HG02759 (cell line): ENCODE data around the gene CCDC190.
"Not testable (repeated sequence)": the region's sequence is repeated elsewhere in the genome, so short reads cannot be mapped to it uniquely, and the experiment has no call there.

Experiments used
- ATAC-seq: cut with Tn5 transposase; IDR thresholded peaks from one replicate; pipeline ENCODE4 v1.9.1; 2021; ENCODE audit warnings: mild to moderate bottlenecking, moderate library complexity; ENCODE audit not compliant: unreplicated experiment

The CCDC190 gene

GRCh38 chr1:162861101-162861500, at the start of gene CCDC190:
Gene CCDC190, minus strand, starts transcription at chr1:162861175. Its CDS starts 1,529 bp downstream, at chr1:162859646.
- ATAC-seq: no peak

GRCh38 chr1:162910161-162910560, 49.2 kb upstream of the CCDC190 start:
- no peak for ATAC-seq

GRCh38 chr1:162908780-162909179, 47.8 kb upstream of the CCDC190 start:
- no peak for ATAC-seq

- ATAC-seq: no peak
These were observed 47.3 kb upstream of the CCDC190 start for GRCh38 chr1:162908236-162908635.

GRCh38 chr1:162906485-162906884, 45.5 kb upstream of the CCDC190 start:
- no peak for ATAC-seq

- ATAC-seq: no peak
These were observed 44.5 kb upstream of the CCDC190 start for GRCh38 chr1:162905174-162906158.

GRCh38 chr1:162904579-162904978, 43.6 kb upstream of the CCDC190 start:
- ATAC-seq: no peak

GRCh38 chr1:162904023-162904422, 43.0 kb upstream of the CCDC190 start:
- ATAC-seq: no peak

GRCh38 chr1:162903246-162903645, 42.3 kb upstream of the CCDC190 start:
- ATAC-seq: no peak

GRCh38 chr1:162902416-162902815, 41.4 kb upstream of the CCDC190 start:
- no peak for ATAC-seq

- no peak for ATAC-seq
These were observed 40.3 kb upstream of the CCDC190 start for GRCh38 chr1:162901243-162901642.

- ATAC-seq: no peak
These were observed 38.6 kb upstream of the CCDC190 start for GRCh38 chr1:162899422-162900146.

GRCh38 chr1:162893612-162893908, 32.6 kb upstream of the CCDC190 start:
- ATAC-seq: no peak

- ATAC-seq: no peak
These were observed 32.1 kb upstream of the CCDC190 start for GRCh38 chr1:162892906-162893611.

GRCh38 chr1:162889989-162890388, 29.0 kb upstream of the CCDC190 start:
- no peak for ATAC-seq

- ATAC-seq: no peak
These were observed 25.7 kb upstream of the CCDC190 start for GRCh38 chr1:162886705-162887104.

- ATAC-seq: no peak
These were observed 24.3 kb upstream of the CCDC190 start for GRCh38 chr1:162885265-162885664.

- no peak for ATAC-seq
These were observed 23.9 kb upstream of the CCDC190 start for GRCh38 chr1:162884831-162885230.

- ATAC-seq: no peak
These were observed 21.3 kb upstream of the CCDC190 start for GRCh38 chr1:162882248-162882674.

- no peak for ATAC-seq
These were observed 20.6 kb upstream of the CCDC190 start for GRCh38 chr1:162881590-162881989.

GRCh38 chr1:162880617-162881016, 19.6 kb upstream of the CCDC190 start:
- not testable (repeated sequence) for ATAC-seq
